ENCODE data around the gene RAD51B.
"Not testable (repeated sequence)": the region's sequence is repeated elsewhere in the genome, so short reads cannot be mapped to it uniquely, and the experiment has no call there.

The RAD51B gene

DNA sequence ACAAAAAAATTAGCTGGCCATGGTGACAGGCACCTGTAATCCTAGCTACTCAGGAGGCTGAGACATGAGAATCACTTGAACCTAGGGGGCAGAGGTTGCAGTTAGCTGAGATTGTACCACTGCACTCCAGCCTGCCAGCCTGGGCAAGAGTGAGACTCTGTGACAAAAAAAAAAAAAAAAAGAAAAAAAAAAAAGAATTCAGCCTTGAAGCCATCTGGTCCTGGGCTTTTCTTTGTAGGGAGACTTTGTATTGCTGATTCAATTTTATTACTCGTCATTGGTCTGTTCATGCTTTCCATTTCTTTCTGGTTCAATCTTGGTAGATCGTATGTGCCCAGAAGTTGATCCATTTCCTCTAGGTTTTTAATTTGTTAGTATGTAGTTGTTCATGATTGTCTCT is 243.1 kb downstream of the RAD51B start:
- no peak for DNase-seq (ENCODE audit: low read depth in 1 of 2, low spot score in 1 of 2)

DNA sequence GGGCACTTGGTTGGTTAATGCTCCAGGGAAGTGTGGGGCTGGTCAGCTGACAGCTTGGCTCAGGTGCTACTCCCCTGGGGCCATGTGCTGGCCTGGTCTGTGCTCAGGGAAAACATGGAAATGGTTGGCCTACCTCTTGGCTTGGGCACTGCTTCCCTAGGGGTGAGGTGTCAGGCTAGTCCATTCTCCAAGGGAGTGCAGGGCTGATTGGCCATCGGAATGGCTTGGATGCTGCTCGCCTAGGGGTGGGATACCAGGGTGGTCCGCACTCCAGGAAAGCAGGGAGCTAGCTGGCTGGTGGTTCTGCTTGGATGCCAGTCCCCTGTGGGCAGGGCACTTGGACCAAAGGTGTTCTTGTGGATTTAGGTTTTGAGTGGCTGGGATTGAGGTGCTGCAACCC is 245.7 kb downstream of the RAD51B start:
- DNase-seq (ENCODE audit: low read depth in 1 of 2, low spot score in 1 of 2): no peak

- no peak for DNase-seq (ENCODE audit: low read depth in 1 of 2, low spot score in 1 of 2)
These were observed 255.3 kb downstream of the RAD51B start for GRCh38 chr14:68074765-68075381.

DNA sequence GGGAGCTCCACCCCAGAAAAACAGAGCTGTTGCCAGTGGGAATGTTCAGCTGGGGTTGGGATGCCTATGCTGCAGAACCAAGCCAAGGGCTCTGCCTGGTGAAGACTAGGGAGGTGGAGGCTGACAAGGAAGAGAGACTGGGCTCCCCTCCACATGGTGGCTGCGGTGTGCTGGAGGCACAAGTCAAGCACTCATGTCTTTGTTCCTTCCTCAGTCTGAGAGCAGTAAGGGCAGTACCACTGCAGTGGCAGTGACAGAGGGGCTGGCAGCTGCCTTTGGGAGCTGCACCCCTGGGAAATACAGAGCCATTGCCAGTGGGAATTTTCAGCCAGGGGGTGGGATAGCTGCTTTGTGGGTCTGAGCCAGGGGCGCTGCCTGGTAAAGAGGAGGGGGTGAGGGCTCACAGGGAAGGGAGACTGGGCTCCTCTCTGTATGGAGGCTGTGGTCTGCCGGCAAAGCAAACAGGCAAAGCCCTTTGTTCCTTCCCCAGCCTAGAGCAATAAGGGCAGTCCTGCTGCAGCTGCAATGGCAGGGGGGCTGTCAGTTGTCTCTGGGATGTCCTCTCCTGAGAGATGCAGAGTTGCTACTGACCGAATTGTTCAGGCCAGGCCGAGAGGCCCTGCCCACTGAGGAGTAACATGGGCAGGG is 255.9 kb downstream of the RAD51B start:
- no peak for DNase-seq (ENCODE audit: low read depth in 1 of 2, low spot score in 1 of 2)

- no peak for DNase-seq (ENCODE audit: low read depth in 1 of 2, low spot score in 1 of 2)
These were observed 256.9 kb downstream of the RAD51B start for GRCh38 chr14:68076451-68076850.

GRCh38 chr14:68079941-68080697 is 260.5 kb downstream of the RAD51B start:
- no peak for DNase-seq (ENCODE audit: low read depth in 1 of 2, low spot score in 1 of 2)

- DNase-seq (ENCODE audit: low read depth in 1 of 2, low spot score in 1 of 2): no peak
These were observed 261.9 kb downstream of the RAD51B start for GRCh38 chr14:68081489-68081888.

DNA sequence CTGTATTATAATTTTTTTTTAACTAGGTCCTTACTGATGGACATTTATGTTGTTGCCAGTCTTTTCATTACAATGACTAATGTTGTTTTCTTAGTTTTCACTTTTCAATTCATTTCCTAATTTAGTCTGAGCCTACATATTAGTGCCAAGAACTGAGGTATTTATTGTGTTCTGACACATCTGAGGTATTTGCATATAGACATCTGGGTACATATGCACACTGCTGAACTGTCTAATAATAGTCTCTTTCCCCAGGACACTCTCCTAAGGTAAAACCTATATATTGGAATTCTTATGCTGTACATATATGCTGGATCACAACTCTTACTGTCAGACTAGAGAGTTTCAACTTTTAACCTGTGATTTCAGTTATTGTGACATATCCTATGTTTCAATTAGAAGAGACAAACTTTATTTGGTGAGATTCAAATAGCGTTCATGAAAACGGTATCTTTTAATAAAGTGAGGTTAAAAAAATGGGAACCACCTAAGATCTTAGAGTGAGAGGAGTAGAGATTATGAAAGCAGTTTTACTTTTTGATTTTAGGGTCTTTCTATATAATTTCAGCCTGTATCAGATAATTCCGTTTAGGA is 263.2 kb downstream of the RAD51B start:
- no peak for DNase-seq (ENCODE audit: low read depth in 1 of 2, low spot score in 1 of 2)

DNA sequence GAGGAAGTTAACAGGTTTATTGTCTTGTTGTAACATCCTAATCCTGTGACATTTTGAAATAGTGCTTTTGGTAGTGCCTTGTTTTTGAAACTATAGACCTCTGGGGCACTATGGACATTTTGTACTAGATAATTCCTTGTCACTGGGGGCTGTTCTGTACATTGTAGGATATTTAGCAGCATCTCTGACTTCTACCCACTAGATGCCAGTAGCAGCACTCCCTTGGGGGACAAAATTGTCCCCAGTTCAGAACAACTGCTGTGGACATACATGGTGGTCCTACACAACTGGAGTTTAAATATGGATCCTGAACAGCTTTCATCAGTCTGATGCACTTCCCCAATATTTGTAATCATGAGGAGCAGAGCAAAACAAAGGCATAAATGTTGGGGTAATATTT is 264.7 kb downstream of the RAD51B start:
- no peak for DNase-seq (ENCODE audit: low read depth in 1 of 2, low spot score in 1 of 2)

- no peak for DNase-seq (ENCODE audit: low read depth in 1 of 2, low spot score in 1 of 2)
These were observed 266.2 kb downstream of the RAD51B start for GRCh38 chr14:68085742-68086141.

DNA sequence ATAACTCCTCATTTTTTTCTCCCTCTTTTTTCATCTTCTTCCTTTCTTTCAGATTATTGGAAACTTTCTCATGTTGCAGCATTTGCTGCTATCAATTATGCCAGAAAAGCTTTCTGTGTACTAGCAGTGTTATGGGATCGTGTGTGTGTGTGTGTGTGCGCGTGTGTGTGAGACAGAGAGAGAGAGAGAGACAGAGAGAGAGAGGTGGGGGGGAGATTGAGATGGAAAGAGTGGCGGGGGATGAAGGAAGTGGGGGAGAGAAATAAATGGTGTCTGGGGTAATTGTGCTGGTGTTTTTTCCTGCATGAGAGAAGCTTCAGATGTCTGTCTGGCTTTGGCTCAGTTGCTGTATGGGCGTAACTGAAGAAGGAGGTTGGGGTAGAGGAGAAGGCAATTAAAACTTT is 268.9 kb downstream of the RAD51B start:
- no peak for DNase-seq (ENCODE audit: low read depth in 1 of 2, low spot score in 1 of 2)

- no peak for DNase-seq (ENCODE audit: low read depth in 1 of 2, low spot score in 1 of 2)
These were observed 269.7 kb downstream of the RAD51B start for GRCh38 chr14:68089146-68089731.

- DNase-seq (ENCODE audit: low read depth in 1 of 2, low spot score in 1 of 2): no peak
These were observed 274.6 kb downstream of the RAD51B start for GRCh38 chr14:68094158-68094557.

DNA sequence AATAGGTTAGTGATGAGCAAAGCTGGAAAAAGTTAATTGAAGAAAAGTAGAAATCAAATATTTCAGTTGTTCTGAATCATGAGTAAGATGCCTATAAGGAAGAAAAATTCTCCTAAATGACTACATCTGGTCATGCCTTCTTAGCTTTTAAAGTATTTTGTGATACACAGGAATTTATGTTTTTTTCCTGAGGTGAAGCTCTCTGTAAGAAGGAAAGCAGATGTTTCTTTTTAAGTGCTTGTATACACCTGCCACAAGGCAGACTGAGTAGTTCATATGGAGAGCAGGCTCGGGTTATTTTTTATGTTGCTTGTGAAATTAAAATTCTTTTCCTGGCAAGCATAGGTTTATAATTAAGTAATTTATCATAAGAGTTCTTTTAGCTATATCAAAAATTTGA is 275.2 kb downstream of the RAD51B start:
- no peak for DNase-seq (ENCODE audit: low read depth in 1 of 2, low spot score in 1 of 2)

GRCh38 chr14:68097727-68098126 is 278.1 kb downstream of the RAD51B start:
- no peak for DNase-seq (ENCODE audit: low read depth in 1 of 2, low spot score in 1 of 2)

DNA sequence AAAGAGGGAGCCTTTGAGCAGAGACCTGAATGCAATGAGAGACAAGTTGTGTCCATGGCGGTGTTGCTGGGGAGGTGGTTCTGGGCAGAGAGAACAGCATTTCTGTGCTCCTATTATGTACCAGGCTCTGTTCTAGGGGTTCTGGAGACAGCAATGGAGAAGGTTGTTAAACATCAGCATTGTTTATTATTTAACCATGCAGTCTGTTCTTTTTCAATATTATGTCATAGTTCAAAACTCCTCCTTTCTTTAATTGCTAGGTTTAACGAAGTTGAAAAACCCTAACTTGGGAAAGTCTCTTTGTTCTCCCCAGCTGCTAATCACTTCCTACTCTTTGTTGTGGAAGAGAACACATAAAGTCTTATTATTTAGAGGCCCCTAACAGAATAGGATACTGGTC is 279.3 kb downstream of the RAD51B start:
- DNase-seq (ENCODE audit: low read depth in 1 of 2, low spot score in 1 of 2): no peak

DNA sequence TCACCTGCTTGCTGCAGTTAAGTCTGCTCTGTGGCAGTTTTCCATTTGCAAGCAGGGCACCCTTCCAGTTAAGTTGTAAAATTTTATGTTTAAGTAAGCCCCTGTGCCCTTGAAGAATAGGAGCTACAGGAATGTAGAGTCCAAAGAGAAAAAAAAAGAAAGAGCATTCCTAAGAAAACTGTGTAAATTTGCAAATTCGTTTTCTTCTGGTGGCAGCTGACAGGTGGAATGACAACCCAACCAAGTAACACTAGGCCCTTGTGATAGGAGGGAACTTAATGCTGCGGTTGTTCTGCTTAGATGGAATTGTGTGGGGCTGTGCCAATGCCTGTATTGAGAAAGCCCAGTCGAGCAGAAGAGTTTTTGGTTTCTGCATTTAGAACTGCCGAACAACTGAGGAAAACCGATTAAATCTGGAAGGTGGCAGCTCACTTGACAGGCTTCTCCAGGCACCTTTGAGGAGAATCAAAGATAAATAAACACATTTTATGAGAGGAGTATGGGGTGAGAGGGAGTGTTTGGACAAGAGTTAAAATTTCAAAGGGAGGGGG is 280.0 kb downstream of the RAD51B start:
- DNase-seq (ENCODE audit: low read depth in 1 of 2, low spot score in 1 of 2): no peak

- DNase-seq (ENCODE audit: low read depth in 1 of 2, low spot score in 1 of 2): not testable (repeated sequence)
These were observed 282.2 kb downstream of the RAD51B start for GRCh38 chr14:68101715-68102301.

- DNase-seq (ENCODE audit: low read depth in 1 of 2, low spot score in 1 of 2): no peak
These were observed 284.3 kb downstream of the RAD51B start for GRCh38 chr14:68103853-68104252.

GRCh38 chr14:68104518-68104917 is 284.9 kb downstream of the RAD51B start:
- DNase-seq (ENCODE audit: low read depth in 1 of 2, low spot score in 1 of 2): no peak

DNA sequence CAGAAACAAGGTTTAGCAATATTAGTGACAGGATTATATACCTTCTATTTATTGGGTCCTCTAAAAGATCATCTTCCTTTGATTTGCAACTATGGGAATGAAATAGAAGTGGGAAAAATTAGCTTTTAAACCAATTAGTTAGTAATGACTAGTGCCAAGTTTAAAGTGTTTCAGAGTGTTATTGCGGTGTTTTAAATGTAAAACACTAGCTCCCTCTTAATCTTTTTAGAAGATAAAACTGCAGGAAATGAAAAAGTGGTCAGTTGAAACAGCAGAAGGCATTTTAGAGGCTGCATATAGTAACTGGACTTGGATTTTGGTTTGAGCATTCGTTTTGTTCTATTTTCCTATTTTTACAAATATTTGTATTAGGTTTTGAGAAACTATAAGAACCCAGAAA is 286.2 kb downstream of the RAD51B start:
- no peak for DNase-seq (ENCODE audit: low read depth in 1 of 2, low spot score in 1 of 2)
